ENCODE data around the gene RGMA. TPM values are rescaled to one million over a fixed set of nuclear protein-coding genes. Genes with fewer than 3 reads are reported as not detected.
A peak's percentile ranks its signal among the peaks of the same experiment; 100 is the strongest.

The RGMA gene
- total and polyA plus RNA-seq, 10 of the 15 experiments (the other 5 are each of a cell fraction or from before 2014, with no cell fraction given), result not detected

DNA sequence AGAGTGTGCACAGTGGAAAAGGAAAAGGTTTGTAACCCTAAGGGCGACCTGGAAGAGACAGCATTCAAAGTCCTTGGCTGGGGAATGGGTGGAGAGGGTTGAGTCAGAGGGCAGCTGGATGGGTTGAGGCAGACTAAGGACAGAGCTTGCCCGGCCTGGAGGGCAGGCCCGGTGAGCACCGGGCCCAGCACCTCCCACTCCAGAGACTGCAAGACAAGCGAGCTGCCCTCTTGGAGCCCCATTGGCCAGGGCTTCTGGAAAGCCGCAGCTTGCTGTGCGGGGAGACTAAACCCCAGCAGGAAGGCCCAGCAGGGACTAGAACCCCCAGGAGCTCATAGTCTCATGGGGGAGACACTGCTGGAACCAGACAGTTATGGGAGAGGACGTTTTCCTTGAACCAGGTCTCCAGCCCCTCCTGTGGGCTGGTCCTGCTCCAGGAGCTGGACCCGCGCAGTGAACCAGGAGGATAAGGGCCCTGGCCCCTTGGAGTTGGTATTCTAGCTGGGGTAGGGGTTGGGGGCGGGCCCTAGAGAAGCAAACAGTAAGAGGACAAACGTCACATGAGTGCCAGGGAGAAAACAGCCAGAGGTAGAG, 59.1 kb downstream of the RGMA start (continued):
- TF ChIP-seq NBN (IDR thresholded peaks at IDR 0.05), result no peak
- TF ChIP-seq USF1 (IDR thresholded peaks at IDR 0.05; ENCODE audit: borderline replicate concordance, extremely low read length, insufficient read depth, low read depth, low read length), result no peak

- in situ Hi-C loops (cut with MboI), result loop anchor here (5.0 to 25.0 kb wide), 2 partner anchors 227 to 1283 kb away; no protein-coding TSS in a partner anchor
- TF ChIP-seq POLR2AphosphoS5 (IDR thresholded peaks at IDR 0.05; ENCODE audit: low read length) (peak; percentile 10; the same call in 1 of the 2 replicates), FOXM1 (IDR thresholded peaks at IDR 0.05; ENCODE audit: low read depth, low read length) (no peak), JUNB (IDR thresholded peaks at IDR 0.05) (no peak), POLR2A (IDR thresholded peaks at IDR 0.05; ENCODE audit: low read depth, low read length) (peak; percentile 44; the same call in 1 of the 2 replicates)
- intact Hi-C loops (cut with micrococcal nuclease; ENCODE audit: unreplicated experiment), result no loop called here
- Histone ChIP-seq H3K9me3 (replicated peaks; ENCODE audit: control insufficient read depth, insufficient read depth, low read length) (no peaks in the 10 kb centered on the region), H3K27ac (ENCODE audit: control insufficient read depth, insufficient read depth) (no peak overlapping the region), H4K20me1 (ENCODE audit: control insufficient read depth, insufficient read depth) (peaks cover 4% of the 10 kb centered on the region), H3K4me2 (ENCODE audit: control insufficient read depth, insufficient read depth) (no peak overlapping the region), H3K36me3 (ENCODE audit: control insufficient read depth in 2 of 2, insufficient read depth in 2 of 2, low read length in 1 of 2) (peaks cover 15 to 16% of the 10 kb centered on the region in 2 experiments), H3K4me1 (ENCODE audit: control insufficient read depth, insufficient read depth, low read length) (peaks cover 5% of the 10 kb centered on the region; the same call in 1 of the 2 replicates), H3K4me3 (no peak overlapping the region), H2AFZ (ENCODE audit: control insufficient read depth, low read depth, low read length) (no peak overlapping the region), H3K9ac (ENCODE audit: control insufficient read depth, insufficient read depth, low read length) (no peak overlapping the region), H3K27me3 (replicated peaks in 1 of 2; ENCODE audit: control insufficient read depth in 2 of 2, insufficient read depth in 2 of 2, low read length in 1 of 2) (no peaks in the 10 kb centered on the region), H3K79me2 (ENCODE audit: control insufficient read depth, insufficient read depth, low read length) (no peaks in the 10 kb centered on the region)
- ChIA-PET SMC1A (ENCODE audit: uncharacterized antibody, unreplicated experiment) (interaction anchor here (1.1 to 2.3 kb wide), 7 partner anchors 9 to 1091 kb away, joined by 3 to 13 read pairs (median 5); no protein-coding TSS in a partner anchor), CTCF (interaction anchor here (0.6 to 5.8 kb wide), 9 partner anchors 8 to 1200 kb away, joined by 3 to 54 read pairs (median 7); partner anchors contain the start of gene CHD2), POLR2A (no interaction called here), RAD21 (ENCODE audit: unreplicated experiment) (interaction anchor here (0.8 to 3.7 kb wide), 5 partner anchors 80 to 1090 kb away, joined by 3 to 40 read pairs (median 5); no protein-coding TSS in a partner anchor)
- 63% methylated on average over 17 of the region's 17 CpGs for WGBS (ENCODE audit: insufficient coverage, insufficient replicate concordance, low lambda C conversion rate, missing lambda C conversion rate)
- DNase-seq (ENCODE audit: low read depth, low spot score) (no peak), FAIRE-seq (no peak), ATAC-seq (no peak)
- no TSS peak for BruUV-seq (replicated peaks)
Observed at GRCh38 chr15:93029214-93029835, 59.7 kb downstream of the RGMA start.

Measured in GM12878 (cell line).